Heart left ventricle (tissue), 13 donors: ENCODE measurements around the gene CRIP2.

Experiments
- POLR2A ChIP-seq, 2 donors: fragments of 450-650 bp; IDR thresholded peaks; one replicate each; pipeline ENCODE4 v1.6.1; 2017; ENCODE audit warnings: antibody characterized with exemption in 2 of 2, mild to moderate bottlenecking in 2 of 2, moderate library complexity in 2 of 2
- TF ChIP-seq, protein P1 (sequence below), 12 donors: fragments of 200-600 bp; sonication (generic) in 4 of 12; IDR thresholded peaks; one replicate each; pipeline versions ENCODE4 v1.5.0 to v1.8.0; 2018 to 2022; ENCODE audit warnings: antibody characterized with exemption in 12 of 12, mild to moderate bottlenecking in 5 of 12
- donor health status: ischemic (EF 13 %, LVEDD 7.1; RV severe dilation, severe dysfunction).
- donor health status: DM: no; HTN: yes; CAD: no.
- donor health status: DM: no; HTN: no; CAD: no.
- donor health status: ischemic (EF 25% LVEDD 6.9; RV normal size, moderate dysfunction).
- donor health status: ischemic (EF 25% LVEDD 5.7; RV mildly dilated, moderate dysfunction).
- donor health status: ischemic (EF 35%, LVEDD 5.7; RV mildly dilated, moderate dysfunction).
- donor health status: nonischemic (EF 11% LVEDD 7.7; RV severe dilation, severe dysfunction).
- donor health status: DM: yes; HTN: yes; CAD: no.
- donor health status: PGD.
- donor health status: ischemic (EF 29% LVEDD 5.4; RV normal size, mild dysfunction).
- donor health status: nonischemic (EF 23%, LVEDD 6.1; RV moderate dilation, normal function).

DNA sequence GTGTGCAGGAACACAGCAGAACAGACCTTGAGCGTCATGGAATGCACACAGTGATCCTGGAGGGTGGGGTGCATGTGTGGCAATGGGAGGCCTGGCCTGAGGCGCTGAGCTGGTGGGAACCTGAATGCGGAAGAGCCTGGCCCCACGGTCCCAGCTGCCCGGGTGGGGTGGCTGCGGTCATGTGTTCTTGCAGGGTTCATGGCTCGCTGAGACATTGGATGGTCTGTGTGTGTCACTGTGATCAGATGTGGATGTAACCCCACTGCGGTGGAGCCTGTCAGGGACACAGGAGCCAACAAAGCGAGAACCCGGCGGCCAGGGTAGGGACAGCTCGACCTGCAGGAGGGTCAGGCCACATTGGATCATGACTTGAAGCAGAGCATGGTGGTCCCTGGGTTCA lies 31.8 kb upstream of the CRIP2 start:
- TF ChIP-seq, protein P1, sequence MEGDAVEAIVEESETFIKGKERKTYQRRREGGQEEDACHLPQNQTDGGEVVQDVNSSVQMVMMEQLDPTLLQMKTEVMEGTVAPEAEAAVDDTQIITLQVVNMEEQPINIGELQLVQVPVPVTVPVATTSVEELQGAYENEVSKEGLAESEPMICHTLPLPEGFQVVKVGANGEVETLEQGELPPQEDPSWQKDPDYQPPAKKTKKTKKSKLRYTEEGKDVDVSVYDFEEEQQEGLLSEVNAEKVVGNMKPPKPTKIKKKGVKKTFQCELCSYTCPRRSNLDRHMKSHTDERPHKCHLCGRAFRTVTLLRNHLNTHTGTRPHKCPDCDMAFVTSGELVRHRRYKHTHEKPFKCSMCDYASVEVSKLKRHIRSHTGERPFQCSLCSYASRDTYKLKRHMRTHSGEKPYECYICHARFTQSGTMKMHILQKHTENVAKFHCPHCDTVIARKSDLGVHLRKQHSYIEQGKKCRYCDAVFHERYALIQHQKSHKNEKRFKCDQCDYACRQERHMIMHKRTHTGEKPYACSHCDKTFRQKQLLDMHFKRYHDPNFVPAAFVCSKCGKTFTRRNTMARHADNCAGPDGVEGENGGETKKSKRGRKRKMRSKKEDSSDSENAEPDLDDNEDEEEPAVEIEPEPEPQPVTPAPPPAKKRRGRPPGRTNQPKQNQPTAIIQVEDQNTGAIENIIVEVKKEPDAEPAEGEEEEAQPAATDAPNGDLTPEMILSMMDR (IDR thresholded peaks at IDR 0.05): no peak
- no peak for TF ChIP-seq POLR2A (IDR thresholded peaks at IDR 0.05)
